Measurements from ENCODE around the gene XRCC1.
"Not testable (repeated sequence)": the region's sequence is repeated elsewhere in the genome, so short reads cannot be mapped to it uniquely, and the experiment has no call there.

Gene XRCC1

GRCh38 chr19:43594710-43595604 lies 19.6 kb upstream of the XRCC1 start:
- DNase-seq (ENCODE audit: low spot score), result peak; percentile 75
- TF ChIP-seq CTCF (IDR thresholded peaks at IDR 0.05; ENCODE audit: extremely low read depth, insufficient read depth, missing control alignments), result peak; percentile 99
- in situ Hi-C loops (cut with MboI; ENCODE audit: low pct_unique_long_range_greater_than_20kb, low sequenced_read_pairs, unreplicated experiment), result no loop called here

- in situ Hi-C loops (cut with MboI; ENCODE audit: low pct_unique_long_range_greater_than_20kb, low sequenced_read_pairs, unreplicated experiment), result no loop called here
- no peak for TF ChIP-seq CTCF (IDR thresholded peaks at IDR 0.05; ENCODE audit: extremely low read depth, insufficient read depth, missing control alignments)
- no peak for DNase-seq (ENCODE audit: low spot score)
Observed at GRCh38 chr19:43594081-43594697, 18.9 kb upstream of the XRCC1 start.

GRCh38 chr19:43592800-43593350 lies 17.5 kb upstream of the XRCC1 start:
- TF ChIP-seq CTCF (IDR thresholded peaks at IDR 0.05; ENCODE audit: extremely low read depth, insufficient read depth, missing control alignments), result no peak
- no peak for DNase-seq (ENCODE audit: low spot score)
- in situ Hi-C loops (cut with MboI; ENCODE audit: low pct_unique_long_range_greater_than_20kb, low sequenced_read_pairs, unreplicated experiment), result no loop called here

- no peak for TF ChIP-seq CTCF (IDR thresholded peaks at IDR 0.05; ENCODE audit: extremely low read depth, insufficient read depth, missing control alignments)
- DNase-seq (ENCODE audit: low spot score), result no peak
- in situ Hi-C loops (cut with MboI; ENCODE audit: low pct_unique_long_range_greater_than_20kb, low sequenced_read_pairs, unreplicated experiment), result no loop called here
Observed at GRCh38 chr19:43591904-43592772, 16.8 kb upstream of the XRCC1 start.

GRCh38 chr19:43589678-43590077 lies 14.4 kb upstream of the XRCC1 start:
- TF ChIP-seq CTCF (IDR thresholded peaks at IDR 0.05; ENCODE audit: extremely low read depth, insufficient read depth, missing control alignments), result no peak

GRCh38 chr19:43589277-43589676 lies 13.9 kb upstream of the XRCC1 start:
- in situ Hi-C loops (cut with MboI; ENCODE audit: low pct_unique_long_range_greater_than_20kb, low sequenced_read_pairs, unreplicated experiment), result no loop called here
- DNase-seq (ENCODE audit: low spot score), result no peak
- no peak for TF ChIP-seq CTCF (IDR thresholded peaks at IDR 0.05; ENCODE audit: extremely low read depth, insufficient read depth, missing control alignments)

More at GRCh38 chr19:43589678-43590077, 14.4 kb upstream of the XRCC1 start:
- in situ Hi-C loops (cut with MboI; ENCODE audit: low pct_unique_long_range_greater_than_20kb, low sequenced_read_pairs, unreplicated experiment), result no loop called here
- no peak for DNase-seq (ENCODE audit: low spot score)

GRCh38 chr19:43587029-43587428 lies 11.7 kb upstream of the XRCC1 start:
- DNase-seq (ENCODE audit: low spot score); in situ Hi-C loops (cut with MboI; ENCODE audit: low pct_unique_long_range_greater_than_20kb, low sequenced_read_pairs, unreplicated experiment): not testable (repeated sequence)
